ENCODE results near the gene NDST1. TPM values are rescaled to one million over a fixed set of nuclear protein-coding genes. Genes with fewer than 3 reads are reported as not detected.

The NDST1 gene
- 10 to 100 TPM; 58.1 to 66.5 (median 60.6) TPM for total RNA-seq
- long read RNA-seq, donor 1, partial matches to known transcripts: 5 of 18 reads
- long read RNA-seq, donor 1, other reads (novel, unspliced or antisense): 13 of 18 reads
- long read RNA-seq, donor 2, partial matches to known transcripts: 1 of 8 reads
- long read RNA-seq, donor 2, other reads (novel, unspliced or antisense): 7 of 8 reads

- peak; percentile 81 to 82 (median 81) for DNase-seq
- intact Hi-C loops (cut with DNase I, micrococcal nuclease): no loop called here
- Histone ChIP-seq H3K4me1 (ENCODE audit: low read depth) (peaks cover 79% of the 10 kb centered on the region), H3K36me3 (ENCODE audit: low read depth) (no peaks in the 10 kb centered on the region), H3K4me3 (no peak within 1 kb of the TSS), H3K9me3 (no peaks in the 10 kb centered on the region)
- TF ChIP-seq CTCF (IDR thresholded peaks at IDR 0.05): no peak
- ATAC-seq: peak; percentile 64
These were observed at the start of gene NDST1 for GRCh38 chr5:150507474-150508276. TSS of gene NDST1 (plus strand) at chr5:150508131. CDS start at chr5:150521255, 13,124 bp downstream.

- no peaks in the 10 kb centered on the region for H3K4me1 ChIP-seq (ENCODE audit: low read depth)
- H3K9me3 ChIP-seq: no peaks in the 10 kb centered on the region
- ATAC-seq (peak; percentile 98), DNase-seq (peak; percentile 88 to 93 (median 89))
- intact Hi-C loops (cut with DNase I, micrococcal nuclease): loop anchor here (2.0 to 5.0 kb wide), 2 partner anchors 68 to 84 kb away; no protein-coding TSS in a partner anchor
- no peaks in the 10 kb centered on the region for H3K36me3 ChIP-seq (ENCODE audit: low read depth)
- H3K4me3 ChIP-seq: no peak overlapping the region
- TF ChIP-seq CTCF (IDR thresholded peaks at IDR 0.05): peak; percentile 85
These were observed 49.0 kb upstream of the NDST1 start for GRCh38 chr5:150458802-150459557.

DNA sequence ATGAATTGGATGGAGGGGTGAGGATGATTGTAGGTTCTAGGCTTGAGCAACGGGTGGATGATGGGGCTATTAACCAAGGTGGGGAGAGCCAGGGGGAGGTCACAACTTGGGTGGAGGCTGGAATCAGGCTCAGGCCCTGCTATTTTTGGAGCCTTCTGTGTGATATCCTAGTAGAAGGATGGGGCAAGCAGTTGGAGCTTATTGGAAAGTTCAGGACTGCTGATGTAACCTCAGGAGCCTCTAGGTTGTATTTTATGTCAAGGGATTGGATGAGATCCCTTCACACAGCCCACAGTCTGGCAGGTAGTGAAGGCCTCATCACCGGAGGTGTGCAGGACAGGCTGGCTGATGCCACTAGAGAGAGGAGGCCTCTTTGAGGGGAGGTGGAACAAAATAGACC lies 47.1 kb upstream of the NDST1 start:
- H3K4me3 ChIP-seq: no peak overlapping the region
- ATAC-seq (no peak), DNase-seq (no peak)
- intact Hi-C loops (cut with DNase I, micrococcal nuclease): loop anchor here in 1 of 2 donors (10.0 kb wide), 1 partner anchor 64 kb away; no protein-coding TSS in a partner anchor
- no peaks in the 10 kb centered on the region for H3K36me3 ChIP-seq (ENCODE audit: low read depth)
- TF ChIP-seq CTCF (IDR thresholded peaks at IDR 0.05): no peak
- H3K4me1 ChIP-seq (ENCODE audit: low read depth): no peaks in the 10 kb centered on the region
- H3K9me3 ChIP-seq: no peaks in the 10 kb centered on the region

GRCh38 chr5:150461231-150461630 lies 46.7 kb upstream of the NDST1 start:
- H3K4me1 ChIP-seq (ENCODE audit: low read depth): no peaks in the 10 kb centered on the region
- DNase-seq (peak in 1 of 3 donors; percentile 61), ATAC-seq (peak; percentile 34)
- no peak overlapping the region for H3K4me3 ChIP-seq
- no peak for TF ChIP-seq CTCF (IDR thresholded peaks at IDR 0.05)
- H3K9me3 ChIP-seq: no peaks in the 10 kb centered on the region
- intact Hi-C loops (cut with DNase I, micrococcal nuclease): loop anchor here in 1 of 2 donors (10.0 kb wide), 1 partner anchor 64 kb away; no protein-coding TSS in a partner anchor
- H3K36me3 ChIP-seq (ENCODE audit: low read depth): no peaks in the 10 kb centered on the region

- TF ChIP-seq CTCF (IDR thresholded peaks at IDR 0.05): no peak
- intact Hi-C loops (cut with DNase I, micrococcal nuclease): loop anchor here in 1 of 2 donors (10.0 kb wide), 1 partner anchor 60 kb away; no protein-coding TSS in a partner anchor
- ATAC-seq (peak; percentile 10), DNase-seq (no peak)
- no peaks in the 10 kb centered on the region for H3K9me3 ChIP-seq
- no peaks in the 10 kb centered on the region for H3K36me3 ChIP-seq (ENCODE audit: low read depth)
- H3K4me1 ChIP-seq (ENCODE audit: low read depth): no peaks in the 10 kb centered on the region
- no peak overlapping the region for H3K4me3 ChIP-seq
These were observed 43.3 kb upstream of the NDST1 start for GRCh38 chr5:150464554-150465012.
